ENCODE measurements around the gene GNG7. TPM values are rescaled to one million over a fixed set of nuclear protein-coding genes. Genes with fewer than 3 reads are reported as not detected.
A peak's percentile ranks its signal among the peaks of the same experiment; 100 is the strongest.

GNG7 gene
- total RNA-seq, 1 donor from 2014 or later = 11.3 TPM

- DNase-seq (ENCODE audit: low spot score, unreplicated experiment) = no peak
- Mint-ChIP-seq H3K4me3 (ENCODE audit: low read depth) (no peak overlapping the region), H3K27ac (no peak overlapping the region), H3K4me1 (ENCODE audit: low read depth) (no peaks in the 10 kb centered on the region), H3K36me3 (ENCODE audit: insufficient read depth) (peaks cover 6% of the 10 kb centered on the region), H3K9me3 (ENCODE audit: low read depth) (peaks cover 11% of the 10 kb centered on the region), H3K27me3 (peaks cover 16% of the 10 kb centered on the region)
- no peak for TF ChIP-seq CTCF (IDR thresholded peaks at IDR 0.05; ENCODE audit: unreplicated experiment)
Observed at GRCh38 chr19:2711875-2712205, 9.3 kb upstream of the GNG7 start.

DNA sequence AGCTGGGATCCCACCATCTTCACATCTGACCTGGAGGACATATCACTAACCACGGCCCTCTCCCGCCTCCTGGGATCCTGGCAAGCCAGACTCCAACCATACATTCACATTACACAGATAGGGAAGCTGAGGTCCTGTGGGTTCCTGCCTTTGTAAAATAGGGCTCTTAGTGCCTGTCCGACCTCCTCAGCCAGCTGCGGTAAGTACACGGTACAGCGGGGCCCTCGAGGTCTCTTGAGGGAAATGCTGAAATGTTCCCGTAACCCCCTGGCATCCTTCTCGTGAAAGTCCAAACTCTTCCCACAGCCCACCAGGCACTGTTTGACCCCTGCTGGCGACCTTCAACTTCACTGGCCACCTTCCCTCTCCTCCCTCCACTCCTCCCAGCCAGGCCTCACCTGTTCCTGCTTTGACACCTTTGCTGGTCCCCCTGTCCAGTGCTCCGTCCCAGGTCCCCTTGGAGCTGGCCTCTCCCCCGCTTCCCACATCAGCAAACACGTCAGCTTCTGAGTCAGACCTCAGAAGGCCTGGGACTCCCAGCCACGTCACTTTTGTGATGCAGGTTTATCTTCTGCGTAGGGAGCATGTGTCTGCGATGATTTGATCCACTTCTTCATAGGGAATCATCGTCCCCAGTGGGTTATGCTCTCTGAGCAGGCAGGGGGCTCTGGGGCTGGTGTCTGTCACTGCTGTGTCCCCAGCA is 8.8 kb upstream of the GNG7 start:
- peaks cover 11% of the 10 kb centered on the region for H3K9me3 Mint-ChIP-seq (ENCODE audit: low read depth)
- H3K36me3 Mint-ChIP-seq (ENCODE audit: insufficient read depth) = peaks cover 6% of the 10 kb centered on the region
- no peak overlapping the region for H3K27ac Mint-ChIP-seq
- H3K4me3 Mint-ChIP-seq (ENCODE audit: low read depth) = no peak overlapping the region
- H3K27me3 Mint-ChIP-seq = peaks cover 16% of the 10 kb centered on the region
- no peaks in the 10 kb centered on the region for H3K4me1 Mint-ChIP-seq (ENCODE audit: low read depth)
- DNase-seq (ENCODE audit: low spot score, unreplicated experiment) = no peak
- no peak for TF ChIP-seq CTCF (IDR thresholded peaks at IDR 0.05; ENCODE audit: unreplicated experiment)

- Mint-ChIP-seq H3K4me3 (ENCODE audit: low read depth) (no peak overlapping the region), H3K4me1 (ENCODE audit: low read depth) (peaks cover 2% of the 10 kb centered on the region), H3K36me3 (ENCODE audit: insufficient read depth) (no peaks in the 10 kb centered on the region), H3K27me3 (peaks cover 11% of the 10 kb centered on the region), H3K27ac (no peak overlapping the region), H3K9me3 (ENCODE audit: low read depth) (no peaks in the 10 kb centered on the region)
- DNase-seq (ENCODE audit: low spot score, unreplicated experiment) = no peak
- no peak for TF ChIP-seq CTCF (IDR thresholded peaks at IDR 0.05; ENCODE audit: unreplicated experiment)
Observed at GRCh38 chr19:2706251-2706650, 3.8 kb upstream of the GNG7 start.

- Mint-ChIP-seq H3K4me3 (ENCODE audit: low read depth) (peak overlapping the region; percentile 9), H3K9me3 (ENCODE audit: low read depth) (no peaks in the 10 kb centered on the region), H3K27me3 (peaks cover 20% of the 10 kb centered on the region), H3K4me1 (ENCODE audit: low read depth) (peaks cover 2% of the 10 kb centered on the region), H3K27ac (no peak overlapping the region), H3K36me3 (ENCODE audit: insufficient read depth) (no peaks in the 10 kb centered on the region)
- no peak for DNase-seq (ENCODE audit: low spot score, unreplicated experiment)
- TF ChIP-seq CTCF (IDR thresholded peaks at IDR 0.05; ENCODE audit: unreplicated experiment) = no peak
Observed at GRCh38 chr19:2703691-2704216, 1.3 kb upstream of the GNG7 start.

DNA sequence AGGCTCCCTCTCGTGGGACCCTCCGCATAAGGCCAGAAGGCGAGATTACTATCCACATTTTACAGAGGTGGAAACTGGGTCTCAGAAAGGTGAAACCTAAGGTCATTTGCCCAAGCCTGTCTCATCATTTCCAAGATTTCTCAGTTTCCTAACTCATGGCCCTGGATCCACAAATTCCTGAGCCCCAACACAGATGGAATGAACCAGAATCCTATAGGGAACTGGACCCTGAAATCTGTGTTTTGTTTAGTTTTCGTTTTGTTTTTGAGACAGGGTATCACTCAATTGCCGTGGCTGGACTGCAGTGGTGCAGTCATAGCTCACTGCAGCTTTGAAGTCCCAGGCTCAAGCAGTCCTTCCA is 563 bp upstream of the GNG7 start:
- peaks cover 20% of the 10 kb centered on the region for H3K27me3 Mint-ChIP-seq
- DNase-seq (ENCODE audit: low spot score, unreplicated experiment) = no peak
- H3K4me3 Mint-ChIP-seq (ENCODE audit: low read depth) = peak overlapping the region; percentile 63

More for the DNA sequence above, 563 bp upstream of the GNG7 start:
- Mint-ChIP-seq H3K4me1 (ENCODE audit: low read depth) (peaks cover 2% of the 10 kb centered on the region), H3K9me3 (ENCODE audit: low read depth) (no peaks in the 10 kb centered on the region), H3K36me3 (ENCODE audit: insufficient read depth) (no peaks in the 10 kb centered on the region), H3K27ac (peak overlapping the region; percentile 59)
- no peak for TF ChIP-seq CTCF (IDR thresholded peaks at IDR 0.05; ENCODE audit: unreplicated experiment)
